Caco-2 (cell line): ENCODE results near the gene DLEC1. TPM values are rescaled to one million over a fixed set of nuclear protein-coding genes. Genes with fewer than 3 reads are reported as not detected.

Experiments
- BruUV-seq: library from RNA; stranded (reverse); fragments of 400-500 nt; replicated peaks from 2 replicates; lab custom pipeline; 2021; lab: Mats Ljungman, UMichigan
- CTCF ChIA-PET: fragments of 300-600 bp; sonication (Branson Sonifier 250); formaldehyde crosslinking; loops from one replicate; lab custom pipeline; 2022; ENCODE audit warnings: antibody characterized with exemption; lab: Charles Lee
- POLR2A ChIA-PET: fragments of 300-600 bp; sonication (Branson Sonifier 250); formaldehyde crosslinking; loops from one replicate; lab custom pipeline; 2022; ENCODE audit warnings: antibody characterized with exemption; lab: Charles Lee
- DNase-seq, 2 experiments: peaks; one replicate each; pipeline versions ENCODE4 v3.0.0 to v3.0.0-alpha.2; 2020 to 2022
- H3K27me3 ChIP-seq: replicated peaks from 2 replicates; pipeline ENCODE4 v1.6.0; 2011; ENCODE audit warnings: low read length; ENCODE audit not compliant: control insufficient read depth, insufficient read depth
- H3K36me3 ChIP-seq: 2 replicates; pipeline ENCODE4 v1.5.1; 2011; ENCODE audit warnings: low read length; ENCODE audit not compliant: control insufficient read depth, insufficient read depth
- H3K4me1 ChIP-seq: fragments of 250-450 bp; sonication (Bioruptor Pico); 2 replicates; pipeline ENCODE4 v1.5.1; 2020; ENCODE audit warnings: mild to moderate bottlenecking
- H3K4me3 ChIP-seq: 2 replicates; pipeline ENCODE4 v1.5.1; 2011; ENCODE audit warnings: low read depth, mild to moderate bottlenecking, control low read depth, low read length
- H3K9me3 ChIP-seq: fragments of 250-450 bp; sonication (Bioruptor Pico); 2 replicates; pipeline ENCODE4 v1.5.1; 2020; ENCODE audit warnings: mild to moderate bottlenecking, moderate library complexity
- H3K27ac Mint-ChIP-seq: one replicate; pipeline ENCODE4 v1.8.0; 2022; ENCODE audit warnings: mixed read lengths; ENCODE audit not compliant: unreplicated experiment
- H3K27me3 Mint-ChIP-seq: one replicate; pipeline ENCODE4 v1.8.0; 2022; ENCODE audit warnings: mixed read lengths; ENCODE audit not compliant: insufficient read depth, unreplicated experiment
- H3K36me3 Mint-ChIP-seq: one replicate; pipeline ENCODE4 v1.8.0; 2022; ENCODE audit warnings: mild to moderate bottlenecking, mixed read lengths; ENCODE audit not compliant: insufficient read depth, unreplicated experiment
- H3K4me1 Mint-ChIP-seq: one replicate; pipeline ENCODE4 v1.8.0; 2022; ENCODE audit warnings: low read depth, mixed read lengths; ENCODE audit not compliant: unreplicated experiment
- H3K4me3 Mint-ChIP-seq: one replicate; pipeline ENCODE4 v1.8.0; 2022; ENCODE audit warnings: mild to moderate bottlenecking, moderate library complexity, mixed read lengths; ENCODE audit not compliant: unreplicated experiment
- H3K9me3 Mint-ChIP-seq: one replicate; pipeline ENCODE4 v1.8.0; 2022; ENCODE audit warnings: mixed read lengths; ENCODE audit not compliant: unreplicated experiment
- intact Hi-C: fragments of 100-400 bp; cut with micrococcal nuclease; formaldehyde crosslinking; loops from one replicate; pipeline ENCODE4 v1.10.0; 2022; ENCODE audit not compliant: unreplicated experiment
- total RNA-seq: library from RNA; stranded (reverse); gene quantifications from 2 replicates; pipeline ENCODE4 v1.2.3, GENCODE V29; 2022
- TF ChIP-seq, protein P1 (sequence below), 2 experiments: fragments of 200-600 bp in 1 of 2; IDR thresholded peaks; 1 replicate in 1 of 2; 2 replicates in 1 of 2; pipeline versions ENCODE4 v1.5.1 to v1.8.0; 2011 to 2022; ENCODE audit warnings: antibody characterized with exemption in 1 of 2, control low read depth in 1 of 2, inconsistent platforms in 1 of 2, low read depth in 1 of 2, low read length in 1 of 2, mild to moderate bottlenecking in 1 of 2, moderate library complexity in 1 of 2; ENCODE audit not compliant: insufficient read depth in 1 of 2, severe bottlenecking in 1 of 2, unreplicated experiment in 1 of 2

The DLEC1 gene
- total RNA-seq, 1 experiment from 2014 or later: 0.11 TPM

DNA sequence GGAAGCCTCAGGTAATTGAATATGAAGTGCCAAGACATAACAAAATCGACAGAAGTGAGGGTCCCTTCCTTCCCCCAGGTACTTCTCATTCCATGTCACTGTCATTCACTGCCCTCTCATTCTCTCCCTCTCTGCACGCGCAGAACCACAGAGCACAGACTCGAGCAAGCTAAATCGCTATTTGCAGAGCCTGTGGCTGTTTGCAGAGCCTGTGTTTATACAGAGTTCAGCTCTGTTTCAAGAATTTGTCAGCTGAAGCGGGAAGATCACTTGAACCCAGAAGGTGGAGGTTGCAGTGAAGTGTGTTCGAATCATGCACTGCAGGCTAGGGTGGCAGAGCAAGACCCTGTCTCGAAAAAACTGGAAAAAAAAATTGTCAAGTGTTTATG, 45.9 kb upstream of the DLEC1 start:
- H3K27me3 Mint-ChIP-seq: no peaks in the 10 kb centered on the region
- H3K9me3 Mint-ChIP-seq: no peaks in the 10 kb centered on the region
- peaks cover 68% of the 10 kb centered on the region for H3K4me1 Mint-ChIP-seq
- DNase-seq: no peak
- H3K4me3 Mint-ChIP-seq: peak overlapping the region; percentile 73
- Histone ChIP-seq H3K4me1 (peaks cover 93% of the 10 kb centered on the region), H3K36me3 (no peaks in the 10 kb centered on the region), H3K9me3 (no peaks in the 10 kb centered on the region), H3K27me3 (no peaks in the 10 kb centered on the region), H3K4me3 (no peak overlapping the region)
- intact Hi-C loops: loop anchor here (1.0 kb wide), 1 partner anchor 57 kb away; no protein-coding TSS in a partner anchor
- peak overlapping the region; percentile 100 for H3K27ac Mint-ChIP-seq
- peaks cover 34% of the 10 kb centered on the region for H3K36me3 Mint-ChIP-seq
- TSS peak; percentile 93 for BruUV-seq
- CTCF ChIA-PET: interaction anchor here (0.9 to 1.2 kb wide), 2 partner anchors 11 to 29 kb away, joined by 3 read pairs; no protein-coding TSS in a partner anchor
- TF ChIP-seq, protein P1, sequence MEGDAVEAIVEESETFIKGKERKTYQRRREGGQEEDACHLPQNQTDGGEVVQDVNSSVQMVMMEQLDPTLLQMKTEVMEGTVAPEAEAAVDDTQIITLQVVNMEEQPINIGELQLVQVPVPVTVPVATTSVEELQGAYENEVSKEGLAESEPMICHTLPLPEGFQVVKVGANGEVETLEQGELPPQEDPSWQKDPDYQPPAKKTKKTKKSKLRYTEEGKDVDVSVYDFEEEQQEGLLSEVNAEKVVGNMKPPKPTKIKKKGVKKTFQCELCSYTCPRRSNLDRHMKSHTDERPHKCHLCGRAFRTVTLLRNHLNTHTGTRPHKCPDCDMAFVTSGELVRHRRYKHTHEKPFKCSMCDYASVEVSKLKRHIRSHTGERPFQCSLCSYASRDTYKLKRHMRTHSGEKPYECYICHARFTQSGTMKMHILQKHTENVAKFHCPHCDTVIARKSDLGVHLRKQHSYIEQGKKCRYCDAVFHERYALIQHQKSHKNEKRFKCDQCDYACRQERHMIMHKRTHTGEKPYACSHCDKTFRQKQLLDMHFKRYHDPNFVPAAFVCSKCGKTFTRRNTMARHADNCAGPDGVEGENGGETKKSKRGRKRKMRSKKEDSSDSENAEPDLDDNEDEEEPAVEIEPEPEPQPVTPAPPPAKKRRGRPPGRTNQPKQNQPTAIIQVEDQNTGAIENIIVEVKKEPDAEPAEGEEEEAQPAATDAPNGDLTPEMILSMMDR (IDR thresholded peaks at IDR 0.05; ENCODE audit: insufficient read depth in 1 of 2, low read depth in 1 of 2, low read length in 1 of 2, severe bottlenecking in 1 of 2, unreplicated experiment in 1 of 2): no peak
- POLR2A ChIA-PET: interaction anchor here (1.3 kb wide), 1 partner anchor 29 kb away, joined by 5 read pairs; no protein-coding TSS in a partner anchor

DNA sequence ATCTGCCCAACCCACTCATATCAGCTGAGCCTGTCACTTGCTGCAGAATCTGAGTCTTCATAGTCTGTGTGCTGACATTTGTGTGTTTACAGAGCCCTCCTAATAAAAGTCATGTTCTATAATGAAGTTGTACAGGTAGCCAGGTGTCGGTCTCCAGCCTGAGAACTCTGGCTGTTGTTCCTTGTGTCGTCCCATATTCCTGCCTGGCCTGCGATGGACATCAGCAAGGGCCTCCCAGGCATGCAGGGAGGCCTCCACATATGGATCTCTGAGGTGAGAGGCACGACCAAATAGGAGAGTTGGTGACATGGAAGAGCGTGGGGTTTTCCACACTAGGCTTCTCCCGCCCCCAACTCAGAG, 45.6 kb upstream of the DLEC1 start:
- POLR2A ChIA-PET: no interaction called here
- Mint-ChIP-seq H3K9me3 (no peaks in the 10 kb centered on the region), H3K36me3 (peaks cover 32% of the 10 kb centered on the region), H3K4me3 (peak overlapping the region; percentile 73), H3K27ac (peak overlapping the region; percentile 100), H3K4me1 (peaks cover 68% of the 10 kb centered on the region), H3K27me3 (no peaks in the 10 kb centered on the region)
- BruUV-seq: no TSS peak
- no peak overlapping the region for H3K4me3 ChIP-seq
- TF ChIP-seq, protein P1 (IDR thresholded peaks at IDR 0.05; ENCODE audit: insufficient read depth in 1 of 2, low read depth in 1 of 2, low read length in 1 of 2, severe bottlenecking in 1 of 2, unreplicated experiment in 1 of 2): no peak
- no peaks in the 10 kb centered on the region for H3K27me3 ChIP-seq
- no peaks in the 10 kb centered on the region for H3K9me3 ChIP-seq
- no peaks in the 10 kb centered on the region for H3K36me3 ChIP-seq
- CTCF ChIA-PET: interaction anchor here (0.9 kb wide), 1 partner anchor 10 kb away, joined by 3 read pairs; no protein-coding TSS in a partner anchor
- intact Hi-C loops: loop anchor here (1.0 kb wide), 1 partner anchor 57 kb away; no protein-coding TSS in a partner anchor
- H3K4me1 ChIP-seq: peaks cover 93% of the 10 kb centered on the region
- no peak for DNase-seq

DNA sequence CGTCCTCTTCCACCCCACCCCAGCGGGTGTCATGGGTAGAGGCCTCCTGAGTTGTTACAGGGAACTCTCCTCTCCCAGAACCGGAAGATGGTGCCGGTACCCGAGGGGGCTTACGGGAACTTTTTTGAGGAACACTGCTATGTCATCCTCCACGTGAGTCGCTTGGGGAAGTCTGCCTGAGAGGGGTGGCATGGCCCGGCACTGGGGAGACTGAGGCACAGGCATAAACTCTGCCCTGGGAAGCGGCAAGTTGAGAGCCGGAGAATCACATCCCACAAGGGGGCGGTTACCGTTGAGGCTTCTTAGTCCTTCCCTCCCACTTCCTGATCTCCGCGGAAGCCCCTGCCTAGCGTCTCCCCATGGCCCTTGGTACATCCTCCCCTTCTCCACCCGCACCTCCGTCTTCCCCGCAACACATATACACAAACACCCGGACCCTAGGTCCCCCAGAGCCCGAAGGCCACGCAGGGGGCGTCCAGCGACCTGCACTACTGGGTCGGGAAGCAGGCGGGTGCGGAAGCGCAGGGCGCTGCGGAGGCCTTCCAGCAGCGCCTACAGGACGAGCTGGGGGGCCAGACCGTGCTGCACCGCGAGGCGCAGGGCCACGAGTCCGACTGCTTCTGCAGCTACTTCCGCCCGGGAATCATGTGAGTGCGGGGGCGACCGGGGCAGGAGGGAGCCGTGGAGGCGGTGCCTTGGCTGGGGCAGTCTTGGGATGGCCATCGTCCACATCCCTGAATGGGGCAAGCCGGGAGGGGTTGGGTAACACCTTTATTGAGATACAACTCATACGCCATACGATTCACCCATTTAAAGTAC, 45.0 kb upstream of the DLEC1 start:
- DNase-seq: no peak
- Histone ChIP-seq H3K9me3 (no peaks in the 10 kb centered on the region), H3K4me1 (peaks cover 87% of the 10 kb centered on the region), H3K36me3 (no peaks in the 10 kb centered on the region), H3K4me3 (no peak overlapping the region), H3K27me3 (no peaks in the 10 kb centered on the region)
- intact Hi-C loops: loop anchor here (1.0 kb wide), 1 partner anchor 58 kb away; no protein-coding TSS in a partner anchor
- POLR2A ChIA-PET: no interaction called here
- CTCF ChIA-PET: no interaction called here
- Mint-ChIP-seq H3K4me1 (peaks cover 68% of the 10 kb centered on the region), H3K4me3 (peak overlapping the region; percentile 73), H3K27me3 (no peaks in the 10 kb centered on the region), H3K9me3 (no peaks in the 10 kb centered on the region), H3K27ac (peak overlapping the region; percentile 100), H3K36me3 (peaks cover 33% of the 10 kb centered on the region)
- TF ChIP-seq, protein P1 (IDR thresholded peaks at IDR 0.05; ENCODE audit: insufficient read depth in 1 of 2, low read depth in 1 of 2, low read length in 1 of 2, severe bottlenecking in 1 of 2, unreplicated experiment in 1 of 2): no peak
- no TSS peak for BruUV-seq
